ENCODE results near the gene LCTL. TPM values are rescaled to one million over a fixed set of nuclear protein-coding genes. Genes with fewer than 3 reads are reported as not detected.

LCTL gene
- total RNA-seq, 4 donors from 2014 or later = not detected

DNA sequence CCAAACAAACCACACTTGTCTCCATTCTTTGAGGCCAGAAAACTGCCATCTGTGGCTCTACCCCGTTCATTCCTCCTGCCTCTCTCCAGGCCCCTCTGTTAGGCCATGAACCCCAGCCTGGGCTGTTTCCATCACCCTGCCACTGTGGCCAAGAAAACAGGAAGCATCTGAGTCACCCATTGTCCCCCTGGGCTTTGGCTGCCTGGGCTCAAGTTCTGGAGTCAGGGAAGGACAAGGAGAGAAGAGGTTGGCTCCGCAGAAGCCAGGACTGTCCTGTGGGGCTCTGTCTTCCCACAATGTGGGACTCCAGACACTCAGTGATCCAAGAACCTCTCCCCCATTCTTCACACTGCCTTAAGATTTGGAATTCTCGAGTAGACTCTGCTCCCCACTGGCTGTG, 14.8 kb upstream of the LCTL start:
- TF ChIP-seq, protein P1, sequence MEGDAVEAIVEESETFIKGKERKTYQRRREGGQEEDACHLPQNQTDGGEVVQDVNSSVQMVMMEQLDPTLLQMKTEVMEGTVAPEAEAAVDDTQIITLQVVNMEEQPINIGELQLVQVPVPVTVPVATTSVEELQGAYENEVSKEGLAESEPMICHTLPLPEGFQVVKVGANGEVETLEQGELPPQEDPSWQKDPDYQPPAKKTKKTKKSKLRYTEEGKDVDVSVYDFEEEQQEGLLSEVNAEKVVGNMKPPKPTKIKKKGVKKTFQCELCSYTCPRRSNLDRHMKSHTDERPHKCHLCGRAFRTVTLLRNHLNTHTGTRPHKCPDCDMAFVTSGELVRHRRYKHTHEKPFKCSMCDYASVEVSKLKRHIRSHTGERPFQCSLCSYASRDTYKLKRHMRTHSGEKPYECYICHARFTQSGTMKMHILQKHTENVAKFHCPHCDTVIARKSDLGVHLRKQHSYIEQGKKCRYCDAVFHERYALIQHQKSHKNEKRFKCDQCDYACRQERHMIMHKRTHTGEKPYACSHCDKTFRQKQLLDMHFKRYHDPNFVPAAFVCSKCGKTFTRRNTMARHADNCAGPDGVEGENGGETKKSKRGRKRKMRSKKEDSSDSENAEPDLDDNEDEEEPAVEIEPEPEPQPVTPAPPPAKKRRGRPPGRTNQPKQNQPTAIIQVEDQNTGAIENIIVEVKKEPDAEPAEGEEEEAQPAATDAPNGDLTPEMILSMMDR (IDR thresholded peaks at IDR 0.05; ENCODE audit: low read depth) = no peak

DNA sequence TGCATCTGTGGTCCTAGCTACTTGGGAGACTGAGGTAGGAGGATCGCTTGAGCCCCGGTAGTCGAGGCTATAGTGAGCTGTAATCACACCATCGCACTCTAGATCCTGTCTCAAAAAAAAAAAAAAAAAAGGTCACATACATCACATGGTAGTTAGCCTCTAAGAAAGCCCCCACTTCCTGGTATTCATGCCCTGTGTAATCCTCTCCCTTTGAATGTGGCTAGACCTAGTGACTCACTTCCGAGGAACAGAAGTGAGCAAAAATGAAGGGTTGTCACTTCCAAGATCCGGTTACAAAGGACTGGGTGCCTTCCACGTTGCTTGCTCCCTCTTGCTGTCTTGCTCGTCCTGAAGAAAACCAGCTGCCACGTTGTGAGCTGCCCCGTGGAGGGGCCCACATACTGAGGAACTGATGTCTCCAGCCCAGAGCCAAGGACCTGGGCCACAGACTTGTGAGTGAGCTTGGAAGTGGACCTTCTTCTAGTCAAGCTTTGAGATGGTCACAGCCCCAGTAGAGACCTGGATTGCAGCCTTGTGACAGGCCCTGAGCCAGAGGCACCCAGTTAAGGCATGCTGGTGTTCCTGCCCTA, 12.6 kb upstream of the LCTL start:
- TF ChIP-seq, protein P1 (IDR thresholded peaks at IDR 0.05; ENCODE audit: low read depth) = no peak

DNA sequence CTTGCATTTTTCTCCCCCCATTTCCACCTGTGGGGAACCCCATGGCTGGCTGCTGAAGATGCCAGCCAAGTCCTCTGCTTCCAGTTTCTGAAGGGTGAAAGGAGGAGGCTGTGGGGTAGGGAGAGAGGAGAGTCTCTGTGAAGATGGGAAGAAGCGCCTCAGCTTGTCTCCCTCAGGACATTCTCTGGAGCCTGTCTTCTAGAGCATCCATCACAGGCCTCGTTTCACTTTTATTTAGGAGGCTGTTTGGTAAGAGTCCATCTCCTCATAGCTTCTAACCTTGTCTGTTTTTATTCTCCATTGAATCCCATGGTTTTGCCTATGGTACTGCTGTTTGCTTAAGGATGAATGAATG, 8.8 kb upstream of the LCTL start:
- TF ChIP-seq, protein P1 (IDR thresholded peaks at IDR 0.05; ENCODE audit: low read depth) = no peak

DNA sequence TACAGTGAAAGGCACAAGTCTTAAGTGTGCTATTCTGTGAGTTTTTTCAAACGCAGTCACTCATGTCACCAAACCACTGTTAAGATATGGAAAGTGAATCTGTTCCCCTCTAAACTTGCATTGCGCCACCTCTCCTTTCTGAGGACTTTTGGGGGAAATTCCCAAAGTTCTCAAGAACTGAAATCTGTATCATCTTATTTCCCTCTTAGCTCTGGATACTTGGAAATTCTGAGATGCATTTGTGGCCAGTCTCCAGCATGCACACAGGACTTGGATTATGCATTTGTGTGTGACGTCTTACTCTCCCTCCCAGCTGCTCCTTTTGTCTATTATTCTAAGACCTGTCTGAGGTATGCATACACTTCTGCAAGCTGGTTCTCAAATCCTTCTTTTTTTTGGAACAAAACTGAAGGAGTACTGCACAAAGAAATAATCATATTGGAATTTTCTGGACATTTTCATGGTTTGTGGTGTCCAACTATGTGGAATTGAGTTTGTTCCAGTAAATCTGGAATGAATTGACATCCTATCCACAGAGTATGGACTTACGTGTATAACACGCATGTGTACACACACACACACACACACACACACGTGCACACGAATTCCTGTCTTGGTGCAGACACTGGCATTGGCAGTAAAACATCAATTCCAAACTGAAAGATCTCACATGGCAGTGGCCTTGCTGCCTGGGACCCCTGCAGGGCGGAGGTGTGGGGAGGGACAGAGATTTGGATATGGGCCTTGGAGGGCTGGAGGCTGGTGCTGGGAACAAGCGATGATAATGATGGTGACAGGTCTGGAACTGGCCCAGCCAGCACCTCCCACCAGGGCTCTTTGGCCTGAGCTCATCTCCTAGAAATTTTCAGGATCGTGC, 8.2 kb upstream of the LCTL start:
- TF ChIP-seq, protein P1 (IDR thresholded peaks at IDR 0.05; ENCODE audit: low read depth) = no peak

DNA sequence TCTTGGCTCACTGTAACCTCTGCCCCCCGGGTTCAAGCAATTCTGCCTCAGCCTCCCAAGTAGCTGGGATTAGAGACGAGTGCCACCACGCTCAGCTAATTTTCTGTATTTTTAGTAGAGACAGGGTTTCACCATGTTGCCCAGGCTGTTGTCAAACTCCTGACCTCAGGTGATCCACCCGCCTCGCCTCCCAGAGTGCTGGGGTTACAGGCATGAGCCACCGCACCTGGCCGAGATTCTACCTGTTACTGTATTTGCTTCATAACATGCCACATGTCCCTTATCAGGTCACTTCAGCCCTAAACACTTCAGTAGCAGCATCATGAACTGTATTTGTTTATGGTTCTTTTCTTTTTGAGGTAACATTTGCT, 7.5 kb upstream of the LCTL start:
- TF ChIP-seq, protein P1 (IDR thresholded peaks at IDR 0.05; ENCODE audit: low read depth) = no peak

DNA sequence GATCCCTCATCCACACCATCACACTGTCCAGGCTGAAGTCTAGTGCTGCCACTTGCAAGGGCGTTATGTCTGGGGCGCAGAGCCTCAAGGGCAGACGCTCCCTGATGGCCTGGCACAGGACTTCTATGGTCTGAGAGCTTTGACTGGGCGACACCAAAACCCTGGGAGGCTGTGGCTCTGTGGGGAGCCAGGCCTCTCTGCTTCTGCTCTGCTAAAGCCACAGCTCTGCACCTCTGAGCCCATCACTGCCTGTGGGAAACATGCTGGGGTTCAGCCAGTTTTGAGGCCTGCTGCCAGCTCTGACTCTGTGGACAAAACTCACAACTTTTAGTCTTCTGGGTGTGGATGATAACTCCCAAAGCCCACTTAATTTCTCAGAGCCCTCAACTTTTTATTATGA, 6.3 kb upstream of the LCTL start:
- TF ChIP-seq, protein P1 (IDR thresholded peaks at IDR 0.05; ENCODE audit: low read depth) = no peak

DNA sequence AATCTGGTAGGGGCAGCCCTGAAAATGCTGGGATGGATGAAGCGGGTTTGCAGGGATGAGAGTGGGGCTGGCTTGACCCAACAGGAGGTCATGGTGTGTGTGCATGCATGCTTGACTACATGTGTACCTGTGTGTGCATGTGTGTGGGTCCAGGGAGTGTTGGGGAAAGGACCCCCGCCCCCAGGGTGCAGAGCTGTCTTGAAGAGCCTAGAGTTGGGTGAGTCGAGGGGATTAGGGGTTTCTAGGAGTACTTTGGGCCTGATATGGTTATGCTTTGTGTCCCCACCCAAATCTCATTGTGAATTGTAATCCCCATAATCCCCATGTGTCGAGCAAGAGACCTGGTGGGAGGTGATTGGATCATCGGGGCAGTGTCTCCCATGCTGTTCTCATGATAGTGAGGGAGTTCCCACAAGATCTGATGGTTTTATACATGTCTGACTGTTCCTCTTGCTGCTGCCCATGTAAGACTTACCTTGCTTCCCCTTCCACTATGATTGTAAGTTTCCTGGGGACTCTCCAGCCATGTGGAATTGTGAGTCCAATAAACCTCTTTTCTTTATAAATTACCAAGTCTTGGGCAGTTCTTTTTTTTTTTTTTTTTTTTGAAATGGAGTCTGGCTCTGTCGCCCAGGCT, 5.2 kb upstream of the LCTL start:
- TF ChIP-seq, protein P1 (IDR thresholded peaks at IDR 0.05; ENCODE audit: low read depth) = no peak
